ENCODE data around the gene AKAP8L. TPM values are rescaled to one million over a fixed set of nuclear protein-coding genes. Genes with fewer than 3 reads are reported as not detected.
"Not testable (repeated sequence)": the region's sequence is repeated elsewhere in the genome, so short reads cannot be mapped to it uniquely, and the experiment has no call there.

Gene AKAP8L
- total RNA-seq, 1 experiment from 2014 or later: 94.0 TPM

- H3K9me3 Mint-ChIP-seq (ENCODE audit: low read depth, unreplicated experiment): no peaks in the 10 kb centered on the region
Observed at GRCh38 chr19:15368051-15368632, 50.6 kb downstream of the AKAP8L start.

GRCh38 chr19:15367439-15367838 lies 51.3 kb downstream of the AKAP8L start:
- TF ChIP-seq CTCF (IDR thresholded peaks at IDR 0.05; ENCODE audit: unreplicated experiment): no peak
- no peaks in the 10 kb centered on the region for H3K4me1 Mint-ChIP-seq (ENCODE audit: low read depth, unreplicated experiment)
- CTCF ChIA-PET: no interaction called here
- no peak for DNase-seq
- H3K4me3 Mint-ChIP-seq (ENCODE audit: low read depth, unreplicated experiment): no peak overlapping the region
- peaks cover 37% of the 10 kb centered on the region for H3K36me3 Mint-ChIP-seq (ENCODE audit: insufficient read depth, unreplicated experiment)
- no peaks in the 10 kb centered on the region for H3K27me3 Mint-ChIP-seq (ENCODE audit: unreplicated experiment)
- BruUV-seq (replicated peaks): no TSS peak
- no peaks in the 10 kb centered on the region for H3K9me3 Mint-ChIP-seq (ENCODE audit: low read depth, unreplicated experiment)
- H3K27ac Mint-ChIP-seq (ENCODE audit: unreplicated experiment): no peak overlapping the region
- intact Hi-C loops (cut with micrococcal nuclease; ENCODE audit: unreplicated experiment): no loop called here

More at GRCh38 chr19:15368051-15368632, 50.6 kb downstream of the AKAP8L start:
- Mint-ChIP-seq H3K4me3 (ENCODE audit: low read depth, unreplicated experiment) (no peak overlapping the region), H3K4me1 (ENCODE audit: low read depth, unreplicated experiment) (no peaks in the 10 kb centered on the region), H3K27me3 (ENCODE audit: unreplicated experiment) (no peaks in the 10 kb centered on the region), H3K36me3 (ENCODE audit: insufficient read depth, unreplicated experiment) (peaks cover 41% of the 10 kb centered on the region), H3K27ac (ENCODE audit: unreplicated experiment) (no peak overlapping the region)
- no peak for TF ChIP-seq CTCF (IDR thresholded peaks at IDR 0.05; ENCODE audit: unreplicated experiment)
- DNase-seq: no peak
- CTCF ChIA-PET: no interaction called here
- intact Hi-C loops (cut with micrococcal nuclease; ENCODE audit: unreplicated experiment): no loop called here
- BruUV-seq (replicated peaks): no TSS peak

- CTCF ChIA-PET: interaction anchor here (0.5 kb wide), 1 partner anchor 17 kb away, joined by 3 read pairs; no protein-coding TSS in a partner anchor
- intact Hi-C loops (cut with micrococcal nuclease; ENCODE audit: unreplicated experiment): no loop called here
- H3K4me3 Mint-ChIP-seq (ENCODE audit: low read depth, unreplicated experiment): no peak overlapping the region
- no peak overlapping the region for H3K27ac Mint-ChIP-seq (ENCODE audit: unreplicated experiment)
- H3K36me3 Mint-ChIP-seq (ENCODE audit: insufficient read depth, unreplicated experiment): peaks cover 49% of the 10 kb centered on the region
- H3K9me3 Mint-ChIP-seq (ENCODE audit: low read depth, unreplicated experiment): no peaks in the 10 kb centered on the region
- no peaks in the 10 kb centered on the region for H3K4me1 Mint-ChIP-seq (ENCODE audit: low read depth, unreplicated experiment)
- DNase-seq: no peak
- no peaks in the 10 kb centered on the region for H3K27me3 Mint-ChIP-seq (ENCODE audit: unreplicated experiment)
- no TSS peak for BruUV-seq (replicated peaks)
- no peak for TF ChIP-seq CTCF (IDR thresholded peaks at IDR 0.05; ENCODE audit: unreplicated experiment)
Observed at GRCh38 chr19:15365264-15365663, 53.5 kb downstream of the AKAP8L start.

GRCh38 chr19:15363791-15364190 lies 55.0 kb downstream of the AKAP8L start:
- intact Hi-C loops (cut with micrococcal nuclease; ENCODE audit: unreplicated experiment); BruUV-seq (replicated peaks); H3K4me3 Mint-ChIP-seq (ENCODE audit: low read depth, unreplicated experiment); H3K4me1 Mint-ChIP-seq (ENCODE audit: low read depth, unreplicated experiment); CTCF ChIA-PET; H3K27me3 Mint-ChIP-seq (ENCODE audit: unreplicated experiment); H3K27ac Mint-ChIP-seq (ENCODE audit: unreplicated experiment); DNase-seq; H3K9me3 Mint-ChIP-seq (ENCODE audit: low read depth, unreplicated experiment): not testable (repeated sequence)
- peaks cover 46% of the 10 kb centered on the region for H3K36me3 Mint-ChIP-seq (ENCODE audit: insufficient read depth, unreplicated experiment)

- H3K4me3 Mint-ChIP-seq (ENCODE audit: low read depth, unreplicated experiment); H3K27me3 Mint-ChIP-seq (ENCODE audit: unreplicated experiment); CTCF ChIA-PET; H3K4me1 Mint-ChIP-seq (ENCODE audit: low read depth, unreplicated experiment); BruUV-seq (replicated peaks); H3K27ac Mint-ChIP-seq (ENCODE audit: unreplicated experiment); H3K9me3 Mint-ChIP-seq (ENCODE audit: low read depth, unreplicated experiment); intact Hi-C loops (cut with micrococcal nuclease; ENCODE audit: unreplicated experiment); DNase-seq: not testable (repeated sequence)
- H3K36me3 Mint-ChIP-seq (ENCODE audit: insufficient read depth, unreplicated experiment): peaks cover 46% of the 10 kb centered on the region
Observed at GRCh38 chr19:15363048-15363447, 55.7 kb downstream of the AKAP8L start.

GRCh38 chr19:15360015-15360414 lies 58.8 kb downstream of the AKAP8L start:
- H3K4me3 Mint-ChIP-seq (ENCODE audit: low read depth, unreplicated experiment); DNase-seq; intact Hi-C loops (cut with micrococcal nuclease; ENCODE audit: unreplicated experiment); H3K9me3 Mint-ChIP-seq (ENCODE audit: low read depth, unreplicated experiment); H3K27ac Mint-ChIP-seq (ENCODE audit: unreplicated experiment); CTCF ChIA-PET; BruUV-seq (replicated peaks); H3K4me1 Mint-ChIP-seq (ENCODE audit: low read depth, unreplicated experiment); H3K27me3 Mint-ChIP-seq (ENCODE audit: unreplicated experiment): not testable (repeated sequence)
- peaks cover 50% of the 10 kb centered on the region for H3K36me3 Mint-ChIP-seq (ENCODE audit: insufficient read depth, unreplicated experiment)
